Kidney epithelial cell (primary cell): Measurements from ENCODE around the gene TNP2. TPM values are rescaled to one million over a fixed set of nuclear protein-coding genes. Genes with fewer than 3 reads are reported as not detected.

Experiments
- DNase-seq: peaks from one replicate; pipeline ENCODE4 v3.0.0-alpha.2; 2010; ENCODE audit warnings: low read depth
- H3K27me3 ChIP-seq: 2 replicates; pipeline ENCODE4 v1.6.0; 2011; ENCODE audit warnings: low read length; ENCODE audit not compliant: control insufficient read depth, insufficient read depth
- H3K36me3 ChIP-seq: 2 replicates; pipeline ENCODE4 v1.5.1; 2011; ENCODE audit warnings: low read length; ENCODE audit not compliant: control insufficient read depth, insufficient read depth
- H3K4me3 ChIP-seq: 2 replicates; pipeline ENCODE4 v1.5.1; 2011; ENCODE audit warnings: low read depth, mild to moderate bottlenecking, control low read depth, low read length
- total RNA-seq: library from RNA; depleted of rRNA; stranded (reverse); fragments of >200 nt; gene quantifications from 2 replicates; pipeline ENCODE4 v1.2.3, GENCODE V29; 2015
- TF ChIP-seq, protein P1 (sequence below): IDR thresholded peaks from 2 replicates; pipeline ENCODE4 v1.5.1; 2011; ENCODE audit warnings: mild to moderate bottlenecking, moderate library complexity, low read length, control low read depth, inconsistent platforms; ENCODE audit not compliant: insufficient read depth, poor library complexity, severe bottlenecking

Gene TNP2
- total RNA-seq, 1 donor from 2014 or later: not detected

DNA sequence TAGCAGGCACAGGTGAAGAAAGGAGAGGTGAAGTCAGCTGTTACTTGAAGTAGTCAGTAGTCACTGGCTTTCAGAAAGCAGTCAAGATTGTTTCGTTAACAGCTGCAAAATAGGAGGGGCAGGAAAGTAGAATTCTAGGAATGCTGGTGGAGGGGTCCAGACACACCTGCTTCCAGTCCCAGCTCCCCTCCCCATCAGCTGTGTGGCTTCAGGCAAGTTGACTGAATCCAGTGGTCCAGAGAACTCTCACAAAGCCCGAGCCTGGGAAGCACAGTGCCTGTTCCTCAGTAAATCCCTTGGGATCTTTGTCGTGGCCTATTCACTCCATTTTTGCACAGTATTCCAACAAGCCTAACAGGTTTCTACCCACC is 8.5 kb downstream of the TNP2 start:
- H3K4me3 ChIP-seq: no peak overlapping the region
- no peaks in the 10 kb centered on the region for H3K27me3 ChIP-seq
- TF ChIP-seq, protein P1, sequence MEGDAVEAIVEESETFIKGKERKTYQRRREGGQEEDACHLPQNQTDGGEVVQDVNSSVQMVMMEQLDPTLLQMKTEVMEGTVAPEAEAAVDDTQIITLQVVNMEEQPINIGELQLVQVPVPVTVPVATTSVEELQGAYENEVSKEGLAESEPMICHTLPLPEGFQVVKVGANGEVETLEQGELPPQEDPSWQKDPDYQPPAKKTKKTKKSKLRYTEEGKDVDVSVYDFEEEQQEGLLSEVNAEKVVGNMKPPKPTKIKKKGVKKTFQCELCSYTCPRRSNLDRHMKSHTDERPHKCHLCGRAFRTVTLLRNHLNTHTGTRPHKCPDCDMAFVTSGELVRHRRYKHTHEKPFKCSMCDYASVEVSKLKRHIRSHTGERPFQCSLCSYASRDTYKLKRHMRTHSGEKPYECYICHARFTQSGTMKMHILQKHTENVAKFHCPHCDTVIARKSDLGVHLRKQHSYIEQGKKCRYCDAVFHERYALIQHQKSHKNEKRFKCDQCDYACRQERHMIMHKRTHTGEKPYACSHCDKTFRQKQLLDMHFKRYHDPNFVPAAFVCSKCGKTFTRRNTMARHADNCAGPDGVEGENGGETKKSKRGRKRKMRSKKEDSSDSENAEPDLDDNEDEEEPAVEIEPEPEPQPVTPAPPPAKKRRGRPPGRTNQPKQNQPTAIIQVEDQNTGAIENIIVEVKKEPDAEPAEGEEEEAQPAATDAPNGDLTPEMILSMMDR: no peak
- no peak for DNase-seq
- no peaks in the 10 kb centered on the region for H3K36me3 ChIP-seq

DNA sequence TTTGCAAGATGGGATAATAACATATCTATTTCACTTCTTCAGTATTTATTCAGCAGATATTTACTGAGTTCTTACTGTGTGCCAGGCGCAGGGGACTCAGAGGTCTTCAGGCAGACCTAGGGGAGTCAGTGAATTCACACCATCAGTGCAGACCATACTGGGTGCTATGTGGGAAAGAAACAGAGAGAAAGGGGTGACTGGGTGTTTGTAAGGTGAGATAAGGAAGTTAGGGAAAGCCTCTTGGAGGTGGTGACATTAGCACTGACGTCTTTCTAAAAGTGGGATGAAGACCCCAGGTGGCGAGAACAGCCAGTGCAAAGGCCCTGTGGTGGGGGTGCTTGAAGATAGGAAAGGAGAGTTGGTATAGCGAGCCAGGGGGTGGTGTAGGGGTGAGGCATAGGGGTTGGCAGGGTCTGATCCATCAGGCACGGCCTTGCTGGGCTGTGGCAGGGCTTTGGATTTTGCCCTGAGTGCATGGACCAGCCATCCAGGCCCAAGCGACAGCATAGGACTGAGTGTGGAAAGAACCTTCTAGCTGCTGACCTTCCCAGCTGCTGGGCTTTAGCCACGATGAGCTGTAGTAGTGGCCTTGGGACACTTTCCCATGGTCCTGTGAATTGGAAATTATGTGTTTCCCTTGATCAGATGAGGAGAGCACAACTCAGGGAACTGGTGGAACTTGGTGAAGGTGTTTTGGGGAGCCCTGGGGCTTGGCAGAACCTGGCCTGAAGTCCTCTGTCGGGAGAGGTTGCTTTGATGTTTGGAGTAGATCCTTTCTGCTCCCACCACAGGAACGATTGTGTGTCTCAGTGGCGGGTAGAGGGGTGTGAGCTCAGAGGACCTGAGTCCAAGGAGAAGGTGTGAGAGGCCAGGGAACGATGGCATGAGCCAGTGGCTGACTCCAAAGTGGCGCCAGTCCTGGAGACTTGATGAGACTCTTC is 9.2 kb downstream of the TNP2 start:
- no peak overlapping the region for H3K4me3 ChIP-seq
- no peak for DNase-seq
- no peaks in the 10 kb centered on the region for H3K27me3 ChIP-seq
- TF ChIP-seq, protein P1: no peak
- no peaks in the 10 kb centered on the region for H3K36me3 ChIP-seq

DNA sequence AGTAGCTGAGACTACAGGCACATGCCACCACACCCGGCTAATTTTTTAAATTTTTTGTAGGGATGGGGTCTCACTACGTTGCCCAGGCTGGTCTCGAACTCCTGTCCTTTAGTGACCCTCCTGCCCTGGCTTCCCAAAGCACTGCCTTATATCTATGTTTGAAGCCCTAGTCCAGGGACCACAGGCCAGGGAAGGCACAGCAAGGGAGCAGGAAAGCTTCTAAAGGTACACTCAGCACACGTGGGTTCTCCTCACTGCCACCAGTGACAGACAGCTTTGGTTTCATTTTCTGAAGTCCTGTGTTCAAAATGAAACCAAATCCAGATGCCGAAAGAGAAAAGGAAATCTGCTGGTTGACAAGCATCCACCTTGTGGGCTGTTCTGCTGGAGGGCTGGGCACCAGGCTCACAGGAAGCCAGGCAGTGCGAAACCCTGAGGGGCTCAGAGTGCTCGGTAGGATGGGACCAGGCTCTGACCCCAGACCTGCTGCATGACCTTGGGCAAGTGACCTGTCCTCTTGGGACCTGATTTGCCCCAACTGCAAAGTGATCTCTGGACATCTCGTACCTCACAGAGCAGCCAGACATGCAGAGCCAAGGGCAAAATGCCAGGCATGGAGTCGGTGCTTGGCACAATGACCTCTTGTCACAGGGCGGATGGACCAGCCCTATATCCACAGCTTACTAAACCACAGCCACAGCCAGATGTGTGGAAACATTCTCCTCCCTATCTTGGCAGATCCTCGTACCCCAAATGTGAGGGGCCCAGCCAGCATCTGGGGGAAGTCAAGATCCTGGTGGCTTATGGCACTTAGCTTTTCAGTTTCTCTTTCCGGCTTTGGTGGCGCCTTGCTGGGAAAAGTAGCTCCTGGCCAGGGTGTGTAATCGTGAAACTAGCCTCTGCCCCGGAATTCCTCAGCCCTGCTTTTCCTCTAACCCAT is 10.3 kb downstream of the TNP2 start:
- DNase-seq: no peak
- Histone ChIP-seq H3K36me3 (no peaks in the 10 kb centered on the region), H3K27me3 (no peaks in the 10 kb centered on the region), H3K4me3 (no peak overlapping the region)
- TF ChIP-seq, protein P1: no peak

DNA sequence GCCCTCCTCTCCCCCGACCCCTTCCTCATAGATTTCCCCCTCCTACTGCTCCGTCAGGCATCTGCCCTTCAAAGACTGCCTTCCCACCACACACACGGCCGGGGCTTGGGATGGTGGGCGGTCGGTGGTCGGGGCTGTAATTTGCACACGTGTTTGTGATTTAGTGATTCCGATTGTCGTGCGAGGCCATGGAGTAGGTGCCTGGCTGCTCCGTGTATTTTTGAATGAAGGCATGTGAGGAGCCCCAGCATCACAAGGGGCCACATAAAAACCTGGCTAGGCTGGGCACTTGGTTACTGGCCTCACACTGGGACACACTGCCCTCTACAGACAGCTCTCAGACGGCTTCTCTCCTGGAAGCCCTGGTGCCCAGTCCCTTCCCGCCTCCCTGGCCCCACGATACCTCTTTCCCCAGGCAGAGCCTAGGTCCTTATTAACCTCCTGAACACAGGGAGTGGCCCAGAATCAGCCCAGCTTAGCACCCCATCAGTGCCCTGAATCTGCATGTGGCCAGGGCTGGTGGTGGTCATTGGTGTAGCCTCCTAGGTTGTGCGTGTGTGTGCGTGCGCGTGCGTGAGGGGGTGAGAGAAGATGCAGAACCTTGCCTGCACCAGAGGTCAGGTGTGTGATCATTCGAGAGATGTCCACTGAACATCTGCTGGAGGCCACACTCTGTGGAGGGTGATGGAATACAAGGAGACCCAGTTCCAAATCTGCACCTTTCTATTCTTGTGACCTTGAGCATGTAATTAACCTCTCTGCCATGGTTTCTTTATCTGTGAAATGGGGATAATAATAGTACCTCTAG is 11.8 kb downstream of the TNP2 start:
- peak overlapping the region; percentile 73 for H3K4me3 ChIP-seq
- peak; percentile 41 for DNase-seq
- no peaks in the 10 kb centered on the region for H3K27me3 ChIP-seq
- H3K36me3 ChIP-seq: peaks cover 1% of the 10 kb centered on the region
- TF ChIP-seq, protein P1: peak; percentile 84

DNA sequence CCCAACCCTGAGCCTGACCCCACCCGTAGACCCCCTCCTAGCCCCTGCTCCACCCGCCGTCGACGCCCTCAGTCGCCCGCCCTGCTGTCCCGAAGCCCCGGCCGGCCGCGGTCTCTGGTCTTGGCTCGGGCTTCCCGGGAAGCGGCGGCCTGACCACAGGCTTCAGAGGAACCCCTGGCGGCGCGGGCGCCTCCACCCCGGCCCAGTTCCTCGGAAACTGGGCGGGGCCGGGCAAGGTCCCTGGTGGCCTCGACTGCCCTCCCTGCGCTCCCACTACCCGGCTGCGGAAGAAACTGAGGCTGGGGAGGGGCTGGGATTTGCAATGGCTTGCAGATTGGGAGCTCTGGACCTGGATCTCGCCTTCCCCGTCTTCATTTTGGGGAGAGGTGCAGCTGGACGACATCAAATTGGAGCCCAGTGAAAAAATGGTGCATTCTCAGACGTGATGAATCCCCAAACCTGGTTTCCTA is 12.4 kb downstream of the TNP2 start:
- TF ChIP-seq, protein P1: no peak
- H3K36me3 ChIP-seq: peaks cover 1% of the 10 kb centered on the region
- DNase-seq: no peak
- peak overlapping the region; percentile 73 for H3K4me3 ChIP-seq
- H3K27me3 ChIP-seq: no peaks in the 10 kb centered on the region
